WTC11 (cell line): ENCODE measurements around the gene TMEM131L.

Experiments used
- ATF2 ChIP-seq: sonication (generic); formaldehyde crosslinking; IDR thresholded peaks from 2 replicates; pipeline ENCODE4 v1.8.1; 2022; ENCODE audit warnings: low read depth, missing genetic modification reagents, borderline replicate concordance
- CBFB ChIP-seq: sonication (generic); formaldehyde crosslinking; IDR thresholded peaks from 2 replicates; pipeline ENCODE4 v1.8.1; 2022; ENCODE audit warnings: mild to moderate bottlenecking, low read depth, missing genetic modification reagents
- CREB1 ChIP-seq: sonication (generic); formaldehyde crosslinking; IDR thresholded peaks from 2 replicates; pipeline ENCODE4 v1.8.0; 2023; ENCODE audit warnings: mild to moderate bottlenecking, missing genetic modification reagents
- ESRRA ChIP-seq: sonication (generic); formaldehyde crosslinking; IDR thresholded peaks from 2 replicates; pipeline ENCODE4 v1.8.1; 2022; ENCODE audit warnings: mild to moderate bottlenecking, missing genetic modification reagents, borderline replicate concordance
- JAZF1 ChIP-seq: fragments of 250-450 bp; sonication (Bioruptor Pico); IDR thresholded peaks from 2 replicates; pipeline ENCODE4 v1.9.0; 2021; ENCODE audit warnings: moderate library complexity, mild to moderate bottlenecking, inconsistent platforms
- JUN ChIP-seq: sonication (generic); formaldehyde crosslinking; IDR thresholded peaks from 2 replicates; pipeline ENCODE4 v1.8.0; 2023; ENCODE audit warnings: mild to moderate bottlenecking, missing genetic modification reagents
- PRDM15 ChIP-seq: sonication (generic); formaldehyde crosslinking; IDR thresholded peaks from 2 replicates; pipeline ENCODE4 v1.8.0; 2022; ENCODE audit warnings: missing genetic modification reagents
- TP53 ChIP-seq: sonication (generic); formaldehyde crosslinking; IDR thresholded peaks from 2 replicates; pipeline ENCODE4 v1.8.1; 2023; ENCODE audit warnings: mild to moderate bottlenecking, missing genetic modification reagents
- USF1 ChIP-seq: sonication (generic); formaldehyde crosslinking; IDR thresholded peaks from 2 replicates; pipeline ENCODE4 v1.8.0; 2022; ENCODE audit warnings: mild to moderate bottlenecking, missing genetic modification reagents
- TF ChIP-seq, protein P1 (sequence below): fragments of 200-600 bp; IDR thresholded peaks from 2 replicates; pipeline ENCODE4 v1.8.0; 2022; ENCODE audit warnings: antibody characterized with exemption
- TF ChIP-seq, protein P2 (sequence below): fragments of 250-450 bp; sonication (Bioruptor Pico); IDR thresholded peaks from 2 replicates; pipeline ENCODE4 v1.9.0; 2021; ENCODE audit warnings: mild to moderate bottlenecking
- TF ChIP-seq, protein P3 (sequence below): sonication (generic); formaldehyde crosslinking; IDR thresholded peaks from 2 replicates; pipeline ENCODE4 v1.8.0; 2023; ENCODE audit warnings: mild to moderate bottlenecking, missing genetic modification reagents

GRCh38 chr4:153480704-153481103 lies 14.5 kb downstream of the TMEM131L start:
- TF ChIP-seq, protein P1, sequence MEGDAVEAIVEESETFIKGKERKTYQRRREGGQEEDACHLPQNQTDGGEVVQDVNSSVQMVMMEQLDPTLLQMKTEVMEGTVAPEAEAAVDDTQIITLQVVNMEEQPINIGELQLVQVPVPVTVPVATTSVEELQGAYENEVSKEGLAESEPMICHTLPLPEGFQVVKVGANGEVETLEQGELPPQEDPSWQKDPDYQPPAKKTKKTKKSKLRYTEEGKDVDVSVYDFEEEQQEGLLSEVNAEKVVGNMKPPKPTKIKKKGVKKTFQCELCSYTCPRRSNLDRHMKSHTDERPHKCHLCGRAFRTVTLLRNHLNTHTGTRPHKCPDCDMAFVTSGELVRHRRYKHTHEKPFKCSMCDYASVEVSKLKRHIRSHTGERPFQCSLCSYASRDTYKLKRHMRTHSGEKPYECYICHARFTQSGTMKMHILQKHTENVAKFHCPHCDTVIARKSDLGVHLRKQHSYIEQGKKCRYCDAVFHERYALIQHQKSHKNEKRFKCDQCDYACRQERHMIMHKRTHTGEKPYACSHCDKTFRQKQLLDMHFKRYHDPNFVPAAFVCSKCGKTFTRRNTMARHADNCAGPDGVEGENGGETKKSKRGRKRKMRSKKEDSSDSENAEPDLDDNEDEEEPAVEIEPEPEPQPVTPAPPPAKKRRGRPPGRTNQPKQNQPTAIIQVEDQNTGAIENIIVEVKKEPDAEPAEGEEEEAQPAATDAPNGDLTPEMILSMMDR = no peak
- TF ChIP-seq TP53 (CRISPR knock-in tag) (no peak), JAZF1 (CRISPR knock-in tag) (no peak), ESRRA (CRISPR knock-in tag) (no peak), ATF2 (no peak), JUN (CRISPR knock-in tag) (no peak), PRDM15 (CRISPR knock-in tag) (no peak), CREB1 (CRISPR knock-in tag) (no peak), CBFB (CRISPR knock-in tag) (no peak), USF1 (CRISPR knock-in tag) (no peak)
- TF ChIP-seq, protein P2, sequence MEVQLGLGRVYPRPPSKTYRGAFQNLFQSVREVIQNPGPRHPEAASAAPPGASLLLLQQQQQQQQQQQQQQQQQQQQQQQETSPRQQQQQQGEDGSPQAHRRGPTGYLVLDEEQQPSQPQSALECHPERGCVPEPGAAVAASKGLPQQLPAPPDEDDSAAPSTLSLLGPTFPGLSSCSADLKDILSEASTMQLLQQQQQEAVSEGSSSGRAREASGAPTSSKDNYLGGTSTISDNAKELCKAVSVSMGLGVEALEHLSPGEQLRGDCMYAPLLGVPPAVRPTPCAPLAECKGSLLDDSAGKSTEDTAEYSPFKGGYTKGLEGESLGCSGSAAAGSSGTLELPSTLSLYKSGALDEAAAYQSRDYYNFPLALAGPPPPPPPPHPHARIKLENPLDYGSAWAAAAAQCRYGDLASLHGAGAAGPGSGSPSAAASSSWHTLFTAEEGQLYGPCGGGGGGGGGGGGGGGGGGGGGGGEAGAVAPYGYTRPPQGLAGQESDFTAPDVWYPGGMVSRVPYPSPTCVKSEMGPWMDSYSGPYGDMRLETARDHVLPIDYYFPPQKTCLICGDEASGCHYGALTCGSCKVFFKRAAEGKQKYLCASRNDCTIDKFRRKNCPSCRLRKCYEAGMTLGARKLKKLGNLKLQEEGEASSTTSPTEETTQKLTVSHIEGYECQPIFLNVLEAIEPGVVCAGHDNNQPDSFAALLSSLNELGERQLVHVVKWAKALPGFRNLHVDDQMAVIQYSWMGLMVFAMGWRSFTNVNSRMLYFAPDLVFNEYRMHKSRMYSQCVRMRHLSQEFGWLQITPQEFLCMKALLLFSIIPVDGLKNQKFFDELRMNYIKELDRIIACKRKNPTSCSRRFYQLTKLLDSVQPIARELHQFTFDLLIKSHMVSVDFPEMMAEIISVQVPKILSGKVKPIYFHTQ (CRISPR knock-in tag) = no peak
- TF ChIP-seq, protein P3, sequence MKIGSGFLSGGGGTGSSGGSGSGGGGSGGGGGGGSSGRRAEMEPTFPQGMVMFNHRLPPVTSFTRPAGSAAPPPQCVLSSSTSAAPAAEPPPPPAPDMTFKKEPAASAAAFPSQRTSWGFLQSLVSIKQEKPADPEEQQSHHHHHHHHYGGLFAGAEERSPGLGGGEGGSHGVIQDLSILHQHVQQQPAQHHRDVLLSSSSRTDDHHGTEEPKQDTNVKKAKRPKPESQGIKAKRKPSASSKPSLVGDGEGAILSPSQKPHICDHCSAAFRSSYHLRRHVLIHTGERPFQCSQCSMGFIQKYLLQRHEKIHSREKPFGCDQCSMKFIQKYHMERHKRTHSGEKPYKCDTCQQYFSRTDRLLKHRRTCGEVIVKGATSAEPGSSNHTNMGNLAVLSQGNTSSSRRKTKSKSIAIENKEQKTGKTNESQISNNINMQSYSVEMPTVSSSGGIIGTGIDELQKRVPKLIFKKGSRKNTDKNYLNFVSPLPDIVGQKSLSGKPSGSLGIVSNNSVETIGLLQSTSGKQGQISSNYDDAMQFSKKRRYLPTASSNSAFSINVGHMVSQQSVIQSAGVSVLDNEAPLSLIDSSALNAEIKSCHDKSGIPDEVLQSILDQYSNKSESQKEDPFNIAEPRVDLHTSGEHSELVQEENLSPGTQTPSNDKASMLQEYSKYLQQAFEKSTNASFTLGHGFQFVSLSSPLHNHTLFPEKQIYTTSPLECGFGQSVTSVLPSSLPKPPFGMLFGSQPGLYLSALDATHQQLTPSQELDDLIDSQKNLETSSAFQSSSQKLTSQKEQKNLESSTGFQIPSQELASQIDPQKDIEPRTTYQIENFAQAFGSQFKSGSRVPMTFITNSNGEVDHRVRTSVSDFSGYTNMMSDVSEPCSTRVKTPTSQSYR (CRISPR knock-in tag) = no peak
